HAP-1 (cell line): ENCODE data around the gene ZDHHC12.
"Not testable (repeated sequence)": the region's sequence is repeated elsewhere in the genome, so short reads cannot be mapped to it uniquely, and the experiment has no call there.

ENCODE experiments used
- DNase-seq, 2 experiments: peaks; one replicate each; pipeline ENCODE4 v3.0.0-alpha.2; 2016 to 2020; ENCODE audit warnings: low spot score in 2 of 2
- H3K27me3 ChIP-seq: fragments of 250-450 bp; sonication (Bioruptor Pico); 2 replicates; pipeline ENCODE4 v1.5.1; 2020; ENCODE audit warnings: low read depth, mild to moderate bottlenecking, moderate library complexity
- H3K36me3 ChIP-seq: fragments of 250-450 bp; sonication (Bioruptor Pico); replicated peaks from 2 replicates; pipeline ENCODE4 v1.5.1; 2020; ENCODE audit warnings: mild to moderate bottlenecking
- H3K4me1 ChIP-seq: fragments of 250-450 bp; sonication (Bioruptor Pico); 2 replicates; pipeline ENCODE4 v1.5.1; 2020; ENCODE audit warnings: mild to moderate bottlenecking
- H3K4me3 ChIP-seq: fragments of 250-450 bp; sonication (Bioruptor Pico); 2 replicates; pipeline ENCODE4 v1.5.1; 2020; ENCODE audit warnings: mild to moderate bottlenecking, moderate library complexity
- H3K9me3 ChIP-seq: fragments of 250-450 bp; sonication (Bioruptor Pico); 2 replicates; pipeline ENCODE4 v1.5.1; 2020; ENCODE audit warnings: mild to moderate bottlenecking, moderate library complexity
- in situ Hi-C: fragments of 300-500 bp; cut with MboI; formaldehyde crosslinking; loops from 3 replicates; pipeline ENCODE4 v1.14.3; 2020; ENCODE audit warnings: low sequenced_read_pairs, inconsistent platforms, mixed read lengths

Gene ZDHHC12

DNA sequence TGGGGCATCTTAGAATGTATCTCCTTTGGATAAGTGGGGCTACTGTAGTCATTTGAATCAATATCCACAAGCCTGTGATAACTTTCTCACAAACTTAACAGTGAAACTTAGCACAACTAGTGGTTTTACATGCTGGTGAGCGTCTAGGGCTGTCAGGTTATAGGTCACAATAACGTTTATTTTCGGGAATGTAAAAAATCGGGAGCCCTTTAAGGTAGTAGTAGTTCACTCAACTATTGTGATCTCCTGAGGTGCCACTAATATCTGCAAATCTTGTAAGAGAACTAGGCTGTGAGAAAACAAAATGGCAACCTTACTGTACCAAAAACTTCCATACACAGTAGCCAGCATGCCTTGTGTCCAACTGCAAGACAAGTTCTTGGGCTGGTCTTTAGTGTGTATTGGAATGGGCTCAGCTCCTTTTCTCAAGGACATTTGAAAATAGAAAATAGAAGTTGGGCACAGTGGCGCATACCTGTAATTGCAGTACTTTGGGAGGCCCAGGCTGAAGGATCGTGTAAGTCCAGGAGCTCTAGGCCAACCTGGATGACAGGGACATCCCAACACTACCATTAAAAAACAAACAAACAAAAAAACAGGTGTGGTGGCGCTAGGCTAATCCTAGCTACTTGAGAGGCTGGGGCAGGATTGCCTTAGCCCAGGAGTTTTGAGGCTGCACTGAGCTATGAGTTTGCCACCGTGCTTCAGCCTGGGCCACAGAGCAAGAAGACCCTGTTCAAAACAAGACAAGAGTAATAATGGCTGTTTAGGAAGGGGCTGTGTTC is 26.8 kb downstream of the ZDHHC12 start:
- Histone ChIP-seq H3K4me3 (no peak overlapping the region), H3K27me3 (no peaks in the 10 kb centered on the region), H3K9me3 (no peaks in the 10 kb centered on the region), H3K4me1 (no peaks in the 10 kb centered on the region), H3K36me3 (peaks cover 48% of the 10 kb centered on the region)
- DNase-seq, result no peak
- in situ Hi-C loops, result no loop called here

GRCh38 chr9:128694344-128694743 is 29.6 kb downstream of the ZDHHC12 start:
- Histone ChIP-seq H3K36me3 (peaks cover 67% of the 10 kb centered on the region), H3K4me3 (no peak overlapping the region), H3K27me3 (no peaks in the 10 kb centered on the region), H3K4me1 (no peaks in the 10 kb centered on the region; the same call in 1 of the 2 replicates), H3K9me3 (no peaks in the 10 kb centered on the region)
- in situ Hi-C loops, result loop anchor here (5.0 kb wide), 1 partner anchor 57 kb away; no protein-coding TSS in a partner anchor
- no peak for DNase-seq

DNA sequence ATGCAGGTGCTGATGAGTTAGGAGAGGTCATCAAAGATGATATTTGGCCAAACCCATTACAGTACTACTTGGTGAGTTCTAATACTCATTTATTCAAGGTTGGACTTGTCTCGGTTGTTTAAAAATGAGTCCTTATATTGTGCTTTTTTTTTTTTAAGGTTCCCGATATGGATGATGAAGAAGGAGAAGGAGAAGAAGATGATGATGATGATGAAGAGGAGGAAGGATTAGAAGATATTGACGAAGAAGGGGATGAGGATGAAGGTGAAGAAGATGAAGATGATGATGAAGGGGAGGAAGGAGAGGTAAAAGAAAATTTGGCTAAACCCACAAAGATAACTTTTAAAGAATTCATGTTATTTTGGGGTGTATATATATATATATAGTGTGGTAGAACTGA is 30.2 kb downstream of the ZDHHC12 start:
- not testable (repeated sequence) for H3K9me3 ChIP-seq, H3K27me3 ChIP-seq, H3K4me1 ChIP-seq, DNase-seq, H3K4me3 ChIP-seq
- in situ Hi-C loops, result loop anchor here (5.0 kb wide), 1 partner anchor 56 kb away; no protein-coding TSS in a partner anchor
- H3K36me3 ChIP-seq, result peaks cover 67% of the 10 kb centered on the region

- Histone ChIP-seq H3K4me1 (peaks cover 23% of the 10 kb centered on the region), H3K27me3 (no peaks in the 10 kb centered on the region), H3K9me3 (no peaks in the 10 kb centered on the region), H3K4me3 (peak overlapping the region; percentile 64), H3K36me3 (peaks cover 62% of the 10 kb centered on the region)
- in situ Hi-C loops, result loop anchor here (5.0 kb wide), 1 partner anchor 53 kb away; no protein-coding TSS in a partner anchor
- DNase-seq, result no peak
These were observed 33.3 kb downstream of the ZDHHC12 start for GRCh38 chr9:128690684-128691034.

GRCh38 chr9:128689820-128690683 is 33.9 kb downstream of the ZDHHC12 start:
- no peaks in the 10 kb centered on the region for H3K27me3 ChIP-seq
- H3K4me1 ChIP-seq, result peaks cover 23% of the 10 kb centered on the region
- H3K4me3 ChIP-seq, result peak overlapping the region; percentile 64
- peak in 1 of 2 experiments; percentile 71 for DNase-seq
- H3K36me3 ChIP-seq, result peaks cover 56% of the 10 kb centered on the region
- H3K9me3 ChIP-seq, result no peaks in the 10 kb centered on the region
- in situ Hi-C loops, result loop anchor here (5.0 kb wide), 1 partner anchor 53 kb away; no protein-coding TSS in a partner anchor

- no peaks in the 10 kb centered on the region for H3K27me3 ChIP-seq
- in situ Hi-C loops, result no loop called here
- H3K9me3 ChIP-seq, result no peaks in the 10 kb centered on the region
- H3K36me3 ChIP-seq, result peaks cover 58% of the 10 kb centered on the region
- H3K4me3 ChIP-seq, result peak overlapping the region; percentile 43
- H3K4me1 ChIP-seq, result peaks cover 26% of the 10 kb centered on the region
- DNase-seq, result peak in 1 of 2 experiments; percentile 59
These were observed 34.6 kb downstream of the ZDHHC12 start for GRCh38 chr9:128689293-128689774.

GRCh38 chr9:128688501-128689292 is 35.2 kb downstream of the ZDHHC12 start, which contains the start of gene SET:
Gene SET (plus strand): TSS chr9:128689222. CDS start chr9:128689583, 361 bp downstream.
- peak; percentile 88 to 98 for DNase-seq
- Histone ChIP-seq H3K27me3 (no peaks in the 10 kb centered on the region), H3K4me1 (peaks cover 26% of the 10 kb centered on the region), H3K9me3 (no peaks in the 10 kb centered on the region), H3K36me3 (peaks cover 51% of the 10 kb centered on the region), H3K4me3 (peak within 1 kb of the TSS; percentile 64)
- in situ Hi-C loops, result no loop called here

DNA sequence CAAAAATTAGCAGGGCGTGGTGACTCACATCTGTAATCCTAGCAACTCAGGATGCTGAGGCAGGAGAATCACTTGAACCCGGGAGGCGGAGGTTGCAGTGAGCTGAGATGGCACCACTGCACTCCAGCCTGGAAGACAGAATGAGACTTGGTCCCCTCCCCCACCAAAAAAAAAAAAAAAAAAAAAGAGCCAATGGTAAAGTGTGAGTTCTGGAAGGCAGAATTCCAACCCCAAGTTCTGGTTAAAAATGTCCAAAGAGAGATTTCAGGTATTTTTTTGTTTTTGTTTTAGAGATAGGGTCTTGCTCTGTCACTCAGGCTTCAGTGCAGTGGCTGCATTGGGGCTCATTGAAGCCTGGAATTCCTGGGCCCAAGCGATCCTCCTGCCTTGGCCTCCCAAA is 36.5 kb downstream of the ZDHHC12 start:
- no peaks in the 10 kb centered on the region for H3K9me3 ChIP-seq
- H3K27me3 ChIP-seq, result no peaks in the 10 kb centered on the region
- H3K36me3 ChIP-seq, result peaks cover 39% of the 10 kb centered on the region
- DNase-seq, result no peak
- peak overlapping the region; percentile 44; the same call in 1 of the 2 replicates for H3K4me3 ChIP-seq
- H3K4me1 ChIP-seq, result peaks cover 32% of the 10 kb centered on the region
- in situ Hi-C loops, result no loop called here

DNA sequence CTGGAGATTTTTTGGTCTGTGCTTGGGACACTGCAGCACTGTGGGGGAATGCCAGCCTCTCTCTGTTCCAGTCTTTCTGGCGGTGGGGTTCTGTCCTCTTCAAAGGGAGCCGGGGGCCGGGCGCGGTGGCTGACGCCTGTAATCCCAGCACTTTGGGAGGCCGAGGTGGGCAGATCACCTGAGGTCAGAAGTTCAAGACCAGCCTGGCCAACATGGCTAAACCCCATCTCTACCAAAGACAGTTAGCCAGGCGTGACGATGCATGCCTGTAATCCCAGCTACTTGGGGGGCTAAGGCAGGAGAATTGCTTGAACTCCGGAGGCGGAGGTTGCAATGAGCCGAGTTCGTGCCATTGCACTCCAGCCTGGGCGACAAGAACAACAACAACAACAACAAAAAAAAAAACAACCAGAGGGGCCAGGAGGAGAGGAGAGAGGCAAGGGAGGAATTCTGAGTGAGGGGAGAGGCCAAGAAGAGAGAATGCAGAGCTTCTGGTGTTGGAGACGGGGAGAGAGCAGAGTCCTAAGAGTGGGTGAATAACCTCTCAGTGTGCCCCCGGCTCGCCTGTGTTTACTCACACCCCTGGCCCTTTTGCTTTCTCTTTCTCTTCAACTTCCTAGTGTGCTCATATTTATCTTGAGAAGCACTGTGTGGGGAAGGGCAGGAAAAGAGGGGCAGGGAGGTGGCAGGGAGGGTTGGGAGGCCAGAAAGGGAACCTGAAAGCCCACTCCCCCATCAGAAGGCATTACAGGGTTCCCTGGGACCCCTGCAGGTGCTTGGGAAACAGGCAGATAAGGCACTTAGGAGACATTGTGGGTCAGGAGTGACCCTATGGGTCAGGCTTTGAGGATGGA is 38.1 kb downstream of the ZDHHC12 start:
- in situ Hi-C loops, result no loop called here
- no peak for DNase-seq
- Histone ChIP-seq H3K4me1 (peaks cover 32% of the 10 kb centered on the region), H3K27me3 (no peaks in the 10 kb centered on the region), H3K9me3 (no peaks in the 10 kb centered on the region), H3K4me3 (peak overlapping the region; percentile 61), H3K36me3 (peaks cover 23% of the 10 kb centered on the region)

DNA sequence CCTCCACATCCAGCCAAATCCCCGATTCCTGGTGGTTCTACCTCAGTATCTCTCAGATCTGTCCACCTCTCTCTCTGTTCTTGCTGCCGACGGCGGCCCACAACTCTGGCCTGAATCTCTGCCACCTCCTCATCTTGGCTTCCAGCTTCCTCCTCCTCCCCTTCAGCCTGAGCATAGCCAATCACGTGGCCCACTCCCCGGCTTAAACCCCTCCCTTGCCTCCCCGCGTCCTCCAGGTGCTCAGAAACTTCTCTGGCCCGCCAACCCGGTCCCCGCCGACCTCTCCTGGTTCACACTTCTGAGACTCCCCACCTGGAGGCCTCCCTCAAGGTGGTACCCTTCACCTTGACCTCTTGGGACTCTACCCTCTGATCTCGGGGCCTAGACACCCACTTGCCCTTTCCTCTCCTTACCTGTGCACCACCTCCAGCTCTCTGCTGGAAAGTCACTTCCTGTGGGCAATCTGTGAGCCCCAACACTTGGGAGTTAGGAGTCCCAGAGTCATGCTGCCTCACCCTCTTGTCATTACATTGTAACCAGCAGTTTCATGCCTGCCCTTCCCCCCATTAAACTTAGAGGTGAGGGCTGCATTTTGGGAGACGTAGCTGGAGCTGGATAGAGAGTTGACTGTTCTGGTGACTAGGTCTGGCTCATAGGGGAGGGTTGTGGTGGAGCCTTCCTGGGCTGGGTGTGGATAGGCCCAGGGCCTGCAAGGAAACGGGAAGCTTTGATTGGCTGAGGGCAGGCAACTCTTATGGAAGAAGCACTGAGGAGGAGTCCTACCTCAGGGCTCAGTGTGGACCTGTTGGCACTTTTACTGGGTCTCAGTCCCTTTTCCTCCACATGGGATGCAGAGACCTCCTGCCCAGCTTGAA is 39.4 kb downstream of the ZDHHC12 start:
- in situ Hi-C loops, result no loop called here
- peaks cover 16% of the 10 kb centered on the region for H3K36me3 ChIP-seq
- H3K4me3 ChIP-seq, result peak overlapping the region; percentile 61
- peaks cover 32% of the 10 kb centered on the region for H3K4me1 ChIP-seq
- H3K9me3 ChIP-seq, result no peaks in the 10 kb centered on the region
- DNase-seq, result peak; percentile 90 to 91
- H3K27me3 ChIP-seq, result no peaks in the 10 kb centered on the region

- in situ Hi-C loops, result no loop called here
- Histone ChIP-seq H3K9me3 (no peaks in the 10 kb centered on the region), H3K36me3 (peaks cover 16% of the 10 kb centered on the region), H3K27me3 (no peaks in the 10 kb centered on the region), H3K4me3 (peak overlapping the region; percentile 61), H3K4me1 (peaks cover 32% of the 10 kb centered on the region)
- DNase-seq, result no peak
These were observed 39.9 kb downstream of the ZDHHC12 start for GRCh38 chr9:128684065-128684324.
